SK-N-MC (cell line): ENCODE results near the gene VWA8.

Experiments
- DNase-seq: peaks from one replicate; pipeline ENCODE4 v3.0.0-alpha.2; 2011; ENCODE audit warnings: low read depth, low spot score
- H3K27ac ChIP-seq: fragments of 200-600 bp; sonication (generic); 2 replicates; pipeline ENCODE4 v1.5.1; 2016; ENCODE audit warnings: mixed run types
- H3K36me3 ChIP-seq: fragments of 200-600 bp; sonication (generic); 2 replicates; pipeline ENCODE4 v1.6.1; 2017; ENCODE audit warnings: antibody characterized with exemption, low read length, mixed read lengths; ENCODE audit not compliant: insufficient read depth
- H3K4me3 ChIP-seq: fragments of 200-600 bp; sonication (generic); 2 replicates; pipeline ENCODE4 v1.5.1; 2016
- H3K9ac ChIP-seq: fragments of 200-600 bp; sonication (generic); 2 replicates; pipeline ENCODE4 v1.8.0; 2017; ENCODE audit warnings: mixed run types, mixed read lengths; ENCODE audit not compliant: insufficient read length
- H3K9me3 ChIP-seq: fragments of 200-600 bp; sonication (generic); 2 replicates; pipeline ENCODE4 v1.6.1; 2017; ENCODE audit warnings: low read depth, mild to moderate bottlenecking, antibody characterized with exemption, low read length, moderate library complexity, mixed read lengths
- EZH2 ChIP-seq: fragments of 200-600 bp; sonication (generic); IDR thresholded peaks from one replicate; pipeline ENCODE4 v1.6.1; 2017; ENCODE audit warnings: antibody characterized with exemption
- FOXP2 ChIP-seq: optimal IDR thresholded peaks from 2 replicates; pipeline ENCODE3; 2011; ENCODE audit warnings: mild to moderate bottlenecking, moderate library complexity; ENCODE audit not compliant: insufficient read depth; ENCODE audit errors: extremely low read length, control extremely low read depth
- POLR2AphosphoS5 ChIP-seq: IDR thresholded peaks from 2 replicates; pipeline ENCODE4 v1.6.1; 2012; ENCODE audit warnings: mild to moderate bottlenecking, low read depth, low read length, borderline replicate concordance

VWA8 gene

GRCh38 chr13:41939398-41939797 is 21.5 kb downstream of the VWA8 start:
- no peak for DNase-seq
- no peak for TF ChIP-seq EZH2
- TF ChIP-seq POLR2AphosphoS5, result no peak
- no peak for TF ChIP-seq FOXP2

DNA sequence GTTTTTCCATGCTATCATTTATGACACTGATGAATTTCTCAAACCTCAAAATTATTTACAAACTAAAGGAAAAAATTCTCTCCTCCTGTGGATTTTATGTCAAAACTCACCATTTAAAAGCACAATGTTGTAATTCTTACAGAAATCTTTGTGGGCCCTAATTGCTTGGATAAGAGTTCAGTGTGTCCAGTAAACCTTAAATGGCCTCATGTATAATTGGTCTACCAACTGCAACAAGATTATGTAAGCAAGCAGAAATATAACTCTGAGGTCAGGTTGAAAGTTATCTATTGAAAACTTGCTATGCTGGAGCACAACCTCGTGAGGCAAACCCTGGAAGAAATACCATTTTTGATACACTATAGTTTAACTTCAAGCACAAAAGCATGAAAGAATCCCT is 22.0 kb downstream of the VWA8 start:
- TF ChIP-seq EZH2 (no peak), POLR2AphosphoS5 (no peak), FOXP2 (no peak)
- Histone ChIP-seq H3K4me3 (no peak overlapping the region), H3K36me3 (peaks cover 8% of the 10 kb centered on the region; the same call in 1 of the 2 replicates), H3K27ac (no peak overlapping the region), H3K9me3 (no peaks in the 10 kb centered on the region), H3K9ac (no peak overlapping the region)
- no peak for DNase-seq

More at GRCh38 chr13:41939398-41939797, 21.5 kb downstream of the VWA8 start:
- Histone ChIP-seq H3K9me3 (no peaks in the 10 kb centered on the region), H3K4me3 (no peak overlapping the region), H3K27ac (no peak overlapping the region), H3K36me3 (peaks cover 8% of the 10 kb centered on the region; the same call in 1 of the 2 replicates), H3K9ac (no peak overlapping the region)

DNA sequence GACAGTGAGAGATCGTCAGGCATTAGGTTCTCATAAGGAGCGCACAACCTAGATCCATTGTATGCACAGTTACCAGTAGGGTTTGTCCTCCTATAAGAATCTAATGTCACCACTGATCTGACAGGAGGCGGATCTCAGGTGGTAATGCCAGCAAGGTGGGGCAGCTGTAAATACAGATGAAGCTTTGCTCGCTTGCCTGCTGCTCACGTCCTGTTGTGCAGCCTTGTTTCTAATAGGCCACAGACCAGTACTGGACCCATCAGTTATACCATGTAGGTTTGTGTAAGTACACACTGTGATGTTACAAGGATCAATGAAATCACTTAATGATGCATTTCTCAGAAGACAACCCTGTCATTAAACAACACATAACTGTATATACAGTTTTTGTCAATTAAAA is 23.5 kb downstream of the VWA8 start:
- DNase-seq, result no peak
- Histone ChIP-seq H3K4me3 (no peak overlapping the region), H3K36me3 (peaks cover 5% of the 10 kb centered on the region; the same call in 1 of the 2 replicates), H3K9ac (no peak overlapping the region), H3K27ac (no peak overlapping the region), H3K9me3 (no peaks in the 10 kb centered on the region)
- TF ChIP-seq EZH2, result no peak
- TF ChIP-seq POLR2AphosphoS5, result no peak
- TF ChIP-seq FOXP2, result no peak

- Histone ChIP-seq H3K9ac (no peak overlapping the region), H3K27ac (no peak overlapping the region), H3K36me3 (peaks cover 5% of the 10 kb centered on the region; the same call in 1 of the 2 replicates), H3K9me3 (no peaks in the 10 kb centered on the region), H3K4me3 (no peak overlapping the region)
- TF ChIP-seq EZH2, result no peak
- TF ChIP-seq FOXP2, result no peak
- DNase-seq, result no peak
Observed at GRCh38 chr13:41935501-41935900, 25.4 kb downstream of the VWA8 start.

DNA sequence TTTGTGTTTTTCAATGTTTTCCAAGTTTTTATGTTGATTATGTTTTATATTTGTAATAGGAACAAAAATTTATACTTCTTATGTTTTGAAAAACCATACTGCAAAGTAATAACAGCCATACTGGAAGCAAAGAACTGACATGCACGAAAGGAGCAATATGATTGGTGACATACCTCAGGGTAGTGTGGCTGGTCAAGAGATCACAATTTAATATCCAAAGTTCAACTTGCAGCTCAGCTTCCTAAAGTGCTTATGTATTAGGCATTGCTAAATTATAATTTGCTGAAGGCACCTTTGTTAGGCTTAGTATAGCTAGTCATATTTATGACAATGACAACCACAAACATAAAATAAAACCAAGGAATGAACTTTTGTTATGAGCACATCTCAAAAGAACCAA is 25.9 kb downstream of the VWA8 start:
- no peak for DNase-seq
- Histone ChIP-seq H3K36me3 (peaks cover 9% of the 10 kb centered on the region; the same call in 1 of the 2 replicates), H3K4me3 (no peak overlapping the region), H3K27ac (no peak overlapping the region), H3K9me3 (no peaks in the 10 kb centered on the region), H3K9ac (no peak overlapping the region)
- TF ChIP-seq FOXP2 (no peak), POLR2AphosphoS5 (no peak), EZH2 (no peak)

DNA sequence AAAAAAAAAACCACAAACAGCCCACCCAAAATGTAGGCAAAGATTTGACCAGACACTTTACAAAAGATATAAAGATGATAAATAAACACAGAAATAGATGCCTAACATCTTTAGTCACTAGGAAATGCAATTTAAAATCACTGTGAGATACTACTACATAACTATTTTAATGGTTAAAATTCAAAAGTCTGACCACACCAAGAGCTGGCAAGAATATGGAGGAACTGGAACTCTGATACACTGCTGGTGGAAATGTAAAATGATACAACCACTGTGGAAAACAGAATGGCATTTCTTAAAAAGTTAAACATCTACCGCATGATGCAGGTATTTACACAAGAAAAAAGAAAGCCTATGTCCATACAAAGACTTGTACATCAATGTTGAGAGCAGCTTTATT is 26.8 kb downstream of the VWA8 start:
- Histone ChIP-seq H3K9ac (no peak overlapping the region), H3K27ac (no peak overlapping the region), H3K36me3 (peaks cover 12% of the 10 kb centered on the region), H3K4me3 (no peak overlapping the region), H3K9me3 (no peaks in the 10 kb centered on the region)
- TF ChIP-seq FOXP2 (no peak), POLR2AphosphoS5 (no peak), EZH2 (no peak)
- no peak for DNase-seq

GRCh38 chr13:41931337-41931736 is 29.6 kb downstream of the VWA8 start:
- no peak for DNase-seq
- Histone ChIP-seq H3K9ac (no peak overlapping the region), H3K36me3 (peaks cover 13% of the 10 kb centered on the region), H3K4me3 (no peak overlapping the region), H3K27ac (no peak overlapping the region), H3K9me3 (peaks cover 4% of the 10 kb centered on the region; the same call in 1 of the 2 replicates)
- TF ChIP-seq POLR2AphosphoS5 (no peak), FOXP2 (no peak), EZH2 (no peak)

GRCh38 chr13:41930154-41930553 is 30.8 kb downstream of the VWA8 start:
- H3K36me3 ChIP-seq, result peaks cover 23% of the 10 kb centered on the region
- no peak overlapping the region for H3K27ac ChIP-seq
- TF ChIP-seq EZH2, result no peak
- no peak for TF ChIP-seq FOXP2
- TF ChIP-seq POLR2AphosphoS5, result no peak
- no peak overlapping the region for H3K9ac ChIP-seq
- peaks cover 8% of the 10 kb centered on the region; the same call in 1 of the 2 replicates for H3K9me3 ChIP-seq
- no peak for DNase-seq
- H3K4me3 ChIP-seq, result no peak overlapping the region

DNA sequence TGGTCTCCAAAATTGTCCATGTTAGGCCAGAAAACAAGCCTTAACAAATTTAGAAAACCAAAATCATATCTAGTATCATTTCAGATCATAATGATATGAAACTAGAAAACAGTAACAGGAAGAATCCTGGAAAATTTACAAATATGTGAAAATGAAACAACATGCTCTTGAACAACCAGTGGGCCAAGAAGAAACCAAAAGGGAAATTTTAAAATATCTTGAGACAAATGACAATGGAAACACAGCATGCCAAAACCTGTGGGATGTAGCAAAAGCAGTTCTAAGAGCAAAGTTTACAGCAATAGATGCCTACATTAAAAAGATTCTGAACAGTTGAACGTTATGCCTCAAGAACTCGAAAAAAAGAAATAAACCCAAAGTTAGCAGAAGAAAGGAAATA is 32.6 kb downstream of the VWA8 start:
- no peak overlapping the region for H3K4me3 ChIP-seq
- peaks cover 27% of the 10 kb centered on the region for H3K36me3 ChIP-seq

More for the DNA sequence above, 32.6 kb downstream of the VWA8 start:
- no peak for DNase-seq
- Histone ChIP-seq H3K27ac (no peak overlapping the region), H3K9me3 (peaks cover 8% of the 10 kb centered on the region; the same call in 1 of the 2 replicates), H3K9ac (no peak overlapping the region)
- TF ChIP-seq POLR2AphosphoS5 (no peak), FOXP2 (no peak), EZH2 (no peak)
